ENCODE data around the gene BAHCC1. TPM values are rescaled to one million over a fixed set of nuclear protein-coding genes. Genes with fewer than 3 reads are reported as not detected.

The BAHCC1 gene
- total RNA-seq, 1 experiment from 2014 or later = 0.17 TPM

DNA sequence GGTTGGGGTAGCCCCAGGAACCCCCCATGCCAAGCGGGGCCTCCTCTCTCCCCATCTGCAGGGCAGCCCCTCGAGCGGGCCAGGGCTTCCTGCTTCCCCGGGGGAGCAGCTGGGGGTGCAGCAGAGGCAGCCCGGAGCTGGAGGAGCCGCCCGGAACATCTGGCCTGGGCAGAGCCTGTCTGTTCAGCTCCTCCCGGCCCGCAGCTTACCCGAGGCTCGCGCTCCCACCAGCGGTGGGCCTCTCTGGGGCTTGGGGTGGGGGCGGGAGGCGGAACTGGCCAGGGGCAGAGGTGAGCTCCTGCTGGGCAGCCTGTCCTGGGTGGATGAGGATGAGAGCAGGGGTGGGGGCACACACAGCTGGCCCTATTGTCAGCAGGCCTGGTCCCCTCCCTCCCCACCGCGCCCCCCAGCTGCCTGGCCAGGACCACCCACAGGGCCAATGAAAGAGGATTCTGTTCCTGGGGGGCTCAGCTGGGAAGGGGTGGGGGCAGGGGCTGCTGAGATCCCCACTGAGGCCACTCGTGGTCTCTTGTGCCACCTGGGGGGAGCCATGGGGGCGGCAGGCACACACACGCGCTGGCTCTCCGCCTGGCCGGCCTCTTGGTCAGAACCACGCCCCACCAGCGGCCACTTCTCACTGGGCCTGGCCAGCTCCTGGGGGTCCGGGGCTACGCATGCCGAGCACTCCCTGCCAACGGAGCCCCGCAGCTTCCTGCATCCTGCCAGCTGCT is 34.7 kb downstream of the BAHCC1 start:
- Mint-ChIP-seq H3K36me3 (ENCODE audit: insufficient read depth, unreplicated experiment) (no peaks in the 10 kb centered on the region), H3K9me3 (ENCODE audit: low read depth, unreplicated experiment) (no peaks in the 10 kb centered on the region), H3K27ac (ENCODE audit: unreplicated experiment) (no peak overlapping the region), H3K4me1 (ENCODE audit: low read depth, unreplicated experiment) (no peaks in the 10 kb centered on the region), H3K4me3 (ENCODE audit: low read depth, unreplicated experiment) (no peak overlapping the region), H3K27me3 (ENCODE audit: unreplicated experiment) (peaks cover 39% of the 10 kb centered on the region)
- DNase-seq = no peak
- CTCF ChIA-PET = interaction anchor here (0.6 to 2.5 kb wide), 8 partner anchors 10 to 120 kb away, joined by 3 to 15 read pairs (median 5); partner anchors contain the start of gene BAHCC1
- intact Hi-C loops (cut with micrococcal nuclease; ENCODE audit: unreplicated experiment) = no loop called here
- TF ChIP-seq, protein P1, sequence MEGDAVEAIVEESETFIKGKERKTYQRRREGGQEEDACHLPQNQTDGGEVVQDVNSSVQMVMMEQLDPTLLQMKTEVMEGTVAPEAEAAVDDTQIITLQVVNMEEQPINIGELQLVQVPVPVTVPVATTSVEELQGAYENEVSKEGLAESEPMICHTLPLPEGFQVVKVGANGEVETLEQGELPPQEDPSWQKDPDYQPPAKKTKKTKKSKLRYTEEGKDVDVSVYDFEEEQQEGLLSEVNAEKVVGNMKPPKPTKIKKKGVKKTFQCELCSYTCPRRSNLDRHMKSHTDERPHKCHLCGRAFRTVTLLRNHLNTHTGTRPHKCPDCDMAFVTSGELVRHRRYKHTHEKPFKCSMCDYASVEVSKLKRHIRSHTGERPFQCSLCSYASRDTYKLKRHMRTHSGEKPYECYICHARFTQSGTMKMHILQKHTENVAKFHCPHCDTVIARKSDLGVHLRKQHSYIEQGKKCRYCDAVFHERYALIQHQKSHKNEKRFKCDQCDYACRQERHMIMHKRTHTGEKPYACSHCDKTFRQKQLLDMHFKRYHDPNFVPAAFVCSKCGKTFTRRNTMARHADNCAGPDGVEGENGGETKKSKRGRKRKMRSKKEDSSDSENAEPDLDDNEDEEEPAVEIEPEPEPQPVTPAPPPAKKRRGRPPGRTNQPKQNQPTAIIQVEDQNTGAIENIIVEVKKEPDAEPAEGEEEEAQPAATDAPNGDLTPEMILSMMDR (IDR thresholded peaks at IDR 0.05; ENCODE audit: unreplicated experiment) = no peak
- BruUV-seq (replicated peaks) = no TSS peak

DNA sequence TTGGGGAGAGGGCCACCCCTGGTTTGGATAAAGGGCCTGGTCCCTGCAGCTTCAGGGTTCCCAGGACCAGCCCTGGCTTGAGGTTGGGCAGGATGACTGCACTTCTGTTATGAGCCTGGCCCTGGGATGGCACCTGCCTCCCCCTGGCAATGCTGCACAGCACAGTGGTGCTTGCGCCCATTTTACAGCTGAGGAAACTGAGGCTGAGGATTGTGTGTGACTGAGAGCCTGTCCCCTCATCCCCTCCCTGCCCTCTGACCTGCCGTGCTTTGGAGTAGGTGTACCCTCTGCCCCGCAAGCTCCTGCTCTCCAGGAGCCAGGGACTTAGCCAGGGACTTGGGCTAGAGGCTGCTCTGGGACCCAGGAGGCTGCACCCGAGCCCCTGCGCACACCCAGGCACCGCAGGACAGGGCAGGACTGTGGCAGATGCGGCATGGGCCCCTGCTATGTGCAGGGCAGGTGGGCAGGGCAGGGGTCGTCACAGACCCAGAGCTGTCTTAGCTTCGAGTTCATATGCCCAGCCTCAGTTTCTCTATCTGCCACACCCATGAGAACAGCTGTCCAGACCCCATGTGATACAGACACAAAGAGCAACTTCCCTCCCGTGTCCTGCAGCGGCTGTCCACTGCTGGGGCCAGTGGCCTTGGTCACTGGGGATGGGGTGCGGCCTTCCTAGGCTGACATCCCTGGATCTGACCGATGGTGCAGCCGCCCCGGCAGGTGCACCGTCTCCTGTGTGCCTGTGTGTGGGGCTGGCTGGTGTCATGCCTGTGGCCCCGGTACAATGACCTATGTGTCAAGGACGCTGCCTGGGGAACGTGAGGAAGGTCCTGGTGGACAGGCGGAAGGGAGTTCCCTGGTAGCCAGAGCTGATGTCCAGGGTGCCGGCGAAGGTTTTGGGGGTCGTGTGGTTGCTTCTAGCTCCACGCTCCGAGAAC is 36.6 kb downstream of the BAHCC1 start:
- H3K9me3 Mint-ChIP-seq (ENCODE audit: low read depth, unreplicated experiment) = no peaks in the 10 kb centered on the region
- intact Hi-C loops (cut with micrococcal nuclease; ENCODE audit: unreplicated experiment) = no loop called here
- no peaks in the 10 kb centered on the region for H3K4me1 Mint-ChIP-seq (ENCODE audit: low read depth, unreplicated experiment)
- no peaks in the 10 kb centered on the region for H3K36me3 Mint-ChIP-seq (ENCODE audit: insufficient read depth, unreplicated experiment)
- TF ChIP-seq, protein P1 (IDR thresholded peaks at IDR 0.05; ENCODE audit: unreplicated experiment) = no peak
- peaks cover 47% of the 10 kb centered on the region for H3K27me3 Mint-ChIP-seq (ENCODE audit: unreplicated experiment)
- BruUV-seq (replicated peaks) = no TSS peak
- no peak overlapping the region for H3K27ac Mint-ChIP-seq (ENCODE audit: unreplicated experiment)
- CTCF ChIA-PET = no interaction called here
- no peak overlapping the region for H3K4me3 Mint-ChIP-seq (ENCODE audit: low read depth, unreplicated experiment)
- no peak for DNase-seq

DNA sequence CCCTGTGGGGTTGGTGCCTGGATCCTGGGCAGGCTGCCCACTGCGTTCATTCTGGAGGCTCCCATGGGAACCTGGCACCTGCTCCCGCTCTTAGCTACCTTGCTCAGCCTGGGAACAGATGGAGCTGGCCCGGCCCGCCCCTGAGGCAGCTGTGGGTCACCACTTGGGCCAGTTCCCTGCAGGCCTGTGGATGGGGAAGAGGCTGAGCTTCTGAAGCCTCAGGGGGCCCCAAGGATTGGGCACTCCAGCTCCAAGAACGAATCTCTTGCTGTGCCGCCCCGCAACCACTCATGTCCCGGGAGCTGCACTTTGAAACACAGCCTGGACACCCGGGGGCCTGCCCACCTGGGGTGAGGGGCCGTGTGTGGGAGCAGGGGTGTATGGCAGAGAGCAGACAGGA is 37.7 kb downstream of the BAHCC1 start:
- H3K4me1 Mint-ChIP-seq (ENCODE audit: low read depth, unreplicated experiment) = no peaks in the 10 kb centered on the region
- no peak for DNase-seq
- CTCF ChIA-PET = no interaction called here
- no peak overlapping the region for H3K27ac Mint-ChIP-seq (ENCODE audit: unreplicated experiment)
- no peak overlapping the region for H3K4me3 Mint-ChIP-seq (ENCODE audit: low read depth, unreplicated experiment)
- H3K36me3 Mint-ChIP-seq (ENCODE audit: insufficient read depth, unreplicated experiment) = no peaks in the 10 kb centered on the region
- TF ChIP-seq, protein P1 (IDR thresholded peaks at IDR 0.05; ENCODE audit: unreplicated experiment) = no peak
- no peaks in the 10 kb centered on the region for H3K9me3 Mint-ChIP-seq (ENCODE audit: low read depth, unreplicated experiment)
- intact Hi-C loops (cut with micrococcal nuclease; ENCODE audit: unreplicated experiment) = no loop called here
- BruUV-seq (replicated peaks) = no TSS peak
- H3K27me3 Mint-ChIP-seq (ENCODE audit: unreplicated experiment) = peaks cover 47% of the 10 kb centered on the region

DNA sequence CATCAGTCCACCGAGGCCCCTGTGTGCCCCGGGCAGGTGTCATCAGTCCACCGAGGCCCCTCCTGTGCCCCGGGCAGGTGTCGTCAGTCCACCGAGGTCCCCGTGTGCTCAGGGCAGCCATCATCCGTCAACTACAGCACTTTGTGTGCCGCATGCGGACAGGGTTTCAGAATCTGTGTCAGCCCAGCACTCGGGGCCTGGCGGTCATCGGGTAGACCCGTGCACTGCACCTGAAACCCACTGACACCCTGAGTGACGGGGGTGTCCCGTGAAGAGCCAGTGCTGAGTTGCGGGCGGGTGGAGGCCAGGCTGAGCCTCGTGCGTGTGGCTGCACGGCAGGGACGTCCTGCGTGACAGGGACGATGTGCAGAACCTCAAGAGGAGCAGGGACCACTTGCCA is 38.4 kb downstream of the BAHCC1 start:
- H3K27me3 Mint-ChIP-seq (ENCODE audit: unreplicated experiment) = peaks cover 47% of the 10 kb centered on the region
- H3K4me1 Mint-ChIP-seq (ENCODE audit: low read depth, unreplicated experiment) = no peaks in the 10 kb centered on the region
- H3K36me3 Mint-ChIP-seq (ENCODE audit: insufficient read depth, unreplicated experiment) = no peaks in the 10 kb centered on the region
- H3K27ac Mint-ChIP-seq (ENCODE audit: unreplicated experiment) = no peak overlapping the region
- no peak for DNase-seq
- H3K4me3 Mint-ChIP-seq (ENCODE audit: low read depth, unreplicated experiment) = no peak overlapping the region
- H3K9me3 Mint-ChIP-seq (ENCODE audit: low read depth, unreplicated experiment) = no peaks in the 10 kb centered on the region
- CTCF ChIA-PET = no interaction called here
- TF ChIP-seq, protein P1 (IDR thresholded peaks at IDR 0.05; ENCODE audit: unreplicated experiment) = no peak
- intact Hi-C loops (cut with micrococcal nuclease; ENCODE audit: unreplicated experiment) = no loop called here
- BruUV-seq (replicated peaks) = no TSS peak

Measured in Calu3 (cell line).